ENCODE results near the gene KCNMB2. TPM values are rescaled to one million over a fixed set of nuclear protein-coding genes. Genes with fewer than 3 reads are reported as not detected.
A peak's percentile ranks its signal among the peaks of the same experiment; 100 is the strongest.

The KCNMB2 gene
- total RNA-seq, 1 experiment from 2014 or later = not detected

DNA sequence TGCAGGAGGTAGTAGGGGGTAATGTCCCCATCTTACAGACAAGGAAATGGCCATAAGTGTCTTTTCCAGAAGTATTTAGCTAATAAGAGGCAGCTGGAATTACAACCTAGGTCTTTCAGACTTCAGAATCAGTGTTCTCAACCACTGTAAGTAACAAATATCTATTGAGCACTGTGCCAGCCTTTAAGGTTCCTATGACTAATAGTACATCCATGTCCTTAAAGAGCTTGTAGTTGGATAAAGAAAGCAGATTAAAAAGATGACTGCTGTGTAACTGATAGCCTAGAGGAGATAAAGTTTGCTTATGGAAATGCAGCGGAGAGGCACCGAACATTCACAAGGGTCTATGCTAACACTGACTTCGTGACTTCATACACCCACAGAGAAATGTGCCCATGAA is 136.0 kb downstream of the KCNMB2 start:
- DNase-seq (ENCODE audit: low read depth) = no peak
- in situ Hi-C loops (cut with HindIII; ENCODE audit: low pct_unique_long_range_greater_than_20kb, low sequenced_read_pairs) = no loop called here

DNA sequence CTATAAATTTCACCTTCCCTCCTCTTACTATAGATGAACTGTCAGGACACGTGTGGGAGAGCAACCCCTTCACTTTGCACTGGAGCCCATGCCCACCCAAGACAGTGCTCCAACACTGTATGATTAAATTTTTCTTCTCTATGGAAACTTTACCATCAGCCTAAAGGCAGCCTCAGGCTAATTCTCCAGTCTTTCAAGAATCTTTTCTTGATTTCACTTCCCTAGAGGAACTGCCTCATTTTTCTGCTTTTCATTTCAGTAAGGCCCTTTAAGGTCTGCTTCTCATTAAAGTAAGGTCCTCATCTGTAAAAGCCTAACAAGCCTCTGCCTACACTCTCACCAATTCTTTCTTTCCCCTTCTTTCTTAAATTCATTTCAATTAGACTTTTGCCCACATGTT is 137.3 kb downstream of the KCNMB2 start:
- no peak for DNase-seq (ENCODE audit: low read depth)
- in situ Hi-C loops (cut with HindIII; ENCODE audit: low pct_unique_long_range_greater_than_20kb, low sequenced_read_pairs) = no loop called here

DNA sequence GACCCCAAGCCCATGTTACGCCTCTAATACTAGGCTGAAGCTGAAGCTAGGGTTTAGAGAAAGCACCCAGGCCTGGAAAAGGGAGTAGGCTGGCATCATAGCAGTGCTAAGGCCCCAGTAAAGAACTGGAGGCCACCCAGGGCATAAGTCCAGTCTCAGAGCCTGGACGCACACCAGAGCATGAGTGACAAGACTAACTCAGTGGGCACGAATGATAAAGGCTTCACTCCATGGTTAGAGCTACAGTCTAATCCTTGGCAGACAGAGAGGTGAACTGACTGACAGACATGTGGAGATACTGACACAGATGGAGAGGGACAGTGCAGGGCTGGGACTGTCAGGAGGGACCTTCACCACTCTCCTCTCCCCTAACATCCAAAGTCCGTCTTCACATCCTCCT is 139.8 kb downstream of the KCNMB2 start:
- in situ Hi-C loops (cut with HindIII; ENCODE audit: low pct_unique_long_range_greater_than_20kb, low sequenced_read_pairs) = no loop called here
- DNase-seq (ENCODE audit: low read depth) = no peak

DNA sequence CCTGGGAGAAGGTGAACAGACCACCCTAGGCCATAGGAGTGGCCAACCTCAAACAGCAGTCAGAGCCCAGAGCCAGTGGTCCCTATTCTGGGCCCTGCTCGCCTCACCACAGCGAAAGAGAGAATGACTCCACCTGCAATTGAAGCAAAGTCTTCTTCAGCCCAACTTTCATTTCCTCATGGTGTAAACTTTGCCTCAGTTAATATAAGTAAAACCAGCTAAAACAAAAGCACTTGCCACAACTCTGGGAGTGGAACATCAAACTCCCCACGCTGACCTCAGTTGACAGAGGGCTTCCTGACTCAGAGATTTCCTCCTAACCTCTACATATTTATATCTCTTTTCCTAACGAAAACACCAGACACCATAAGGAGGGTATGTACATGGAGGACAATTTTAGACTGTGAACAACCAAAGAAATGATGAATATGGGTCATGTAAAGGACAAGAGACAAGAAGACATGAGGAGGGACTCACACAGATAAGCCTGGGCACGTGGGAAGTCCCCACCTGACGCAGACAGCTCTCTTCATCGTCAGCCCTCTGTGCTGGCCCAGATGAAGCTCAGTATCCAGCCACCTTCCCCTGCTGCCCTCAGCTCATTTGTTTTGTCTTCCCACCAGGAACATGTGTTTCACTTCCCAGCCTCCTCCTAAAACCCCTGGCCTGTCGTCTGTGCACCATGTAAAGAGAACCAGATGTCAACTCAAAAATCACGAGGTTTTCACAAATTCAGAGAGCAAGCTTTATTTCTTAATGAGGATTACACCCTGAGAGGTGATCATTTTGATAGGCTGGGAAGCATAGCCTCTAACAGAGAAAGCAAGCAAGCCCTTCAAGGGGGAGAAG is 140.9 kb downstream of the KCNMB2 start:
- in situ Hi-C loops (cut with HindIII; ENCODE audit: low pct_unique_long_range_greater_than_20kb, low sequenced_read_pairs) = no loop called here

GRCh38 chr3:178677961-178678360 is 141.7 kb downstream of the KCNMB2 start:
- DNase-seq (ENCODE audit: low read depth) = no peak
- in situ Hi-C loops (cut with HindIII; ENCODE audit: low pct_unique_long_range_greater_than_20kb, low sequenced_read_pairs) = no loop called here

More for the DNA sequence above, 140.9 kb downstream of the KCNMB2 start:
- no peak for DNase-seq (ENCODE audit: low read depth)

DNA sequence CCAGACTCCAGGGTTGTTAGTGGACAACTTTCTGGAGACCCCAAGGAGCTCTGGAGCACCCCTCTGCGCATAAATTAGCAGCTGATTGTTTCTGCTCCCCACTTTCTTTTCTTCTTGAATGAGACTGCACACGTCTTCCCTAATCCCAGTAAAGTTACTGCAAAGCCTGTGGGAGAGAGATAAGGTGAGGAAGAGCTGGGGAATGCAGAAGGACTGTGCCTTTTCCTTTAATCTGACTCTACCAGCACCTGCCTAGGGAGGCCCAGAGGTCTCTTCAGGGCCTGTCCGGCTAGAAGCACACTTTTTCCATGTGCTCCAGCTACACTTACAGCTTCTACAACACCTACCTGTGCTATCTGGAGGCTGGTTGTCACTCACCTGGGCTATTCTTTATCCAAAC is 143.8 kb downstream of the KCNMB2 start:
- no peak for DNase-seq (ENCODE audit: low read depth)
- in situ Hi-C loops (cut with HindIII; ENCODE audit: low pct_unique_long_range_greater_than_20kb, low sequenced_read_pairs) = no loop called here

GRCh38 chr3:178680489-178680888 is 144.3 kb downstream of the KCNMB2 start:
- in situ Hi-C loops (cut with HindIII; ENCODE audit: low pct_unique_long_range_greater_than_20kb, low sequenced_read_pairs) = no loop called here
- DNase-seq (ENCODE audit: low read depth) = no peak

DNA sequence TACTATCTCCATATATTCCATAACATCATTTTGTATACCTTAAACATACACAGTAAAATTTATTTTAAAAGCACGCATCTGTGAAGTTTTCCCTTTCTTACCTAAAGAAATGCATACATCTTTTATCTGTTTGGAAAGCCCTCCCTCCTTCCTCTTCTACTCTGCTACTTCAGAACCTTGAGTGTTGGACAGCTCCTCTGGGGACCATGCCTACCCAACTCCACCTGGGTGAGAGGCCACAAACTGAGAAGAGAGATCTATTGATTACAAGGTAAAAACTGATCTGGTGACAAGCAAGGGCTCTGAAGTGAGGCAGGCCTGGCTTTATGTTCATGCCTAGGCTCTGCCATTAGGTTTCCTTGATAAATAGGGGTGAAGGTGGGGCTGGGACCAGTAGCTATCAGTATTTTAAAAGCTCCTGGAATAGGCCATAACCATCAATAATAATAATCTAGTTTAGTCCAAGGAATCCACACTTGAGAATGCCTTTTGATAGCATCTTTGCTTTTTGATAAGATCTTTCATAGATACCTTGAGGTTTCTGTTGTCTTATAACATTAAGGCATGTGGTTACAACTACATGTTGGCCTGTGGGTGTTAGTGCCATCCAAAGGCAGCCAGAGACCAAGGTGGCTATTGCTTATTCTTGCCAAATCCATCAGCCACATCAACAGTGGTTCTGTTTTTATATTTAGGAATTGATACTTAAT is 148.8 kb downstream of the KCNMB2 start:
- no peak for DNase-seq (ENCODE audit: low read depth)
- in situ Hi-C loops (cut with HindIII; ENCODE audit: low pct_unique_long_range_greater_than_20kb, low sequenced_read_pairs) = no loop called here

DNA sequence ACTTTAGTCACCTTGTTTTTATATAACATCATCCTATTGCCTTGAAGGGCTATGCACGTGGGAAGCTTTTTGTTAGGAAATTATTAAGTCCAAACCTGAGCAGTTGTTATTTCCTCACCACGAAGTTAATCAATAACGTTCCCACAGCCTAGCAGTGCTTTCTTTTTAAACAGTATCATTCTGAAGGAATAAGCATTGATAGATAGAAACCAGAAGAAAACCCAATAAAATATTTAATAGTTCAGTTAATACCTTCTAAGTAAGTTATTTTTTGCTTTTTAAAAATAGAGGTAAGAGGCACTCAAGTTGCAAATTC is 149.3 kb downstream of the KCNMB2 start:
- in situ Hi-C loops (cut with HindIII; ENCODE audit: low pct_unique_long_range_greater_than_20kb, low sequenced_read_pairs) = no loop called here
- DNase-seq (ENCODE audit: low read depth) = no peak

- DNase-seq (ENCODE audit: low read depth) = no peak
- in situ Hi-C loops (cut with HindIII; ENCODE audit: low pct_unique_long_range_greater_than_20kb, low sequenced_read_pairs) = no loop called here
These were observed 150.6 kb downstream of the KCNMB2 start for GRCh38 chr3:178686826-178687225.

GRCh38 chr3:178690571-178690970 is 154.3 kb downstream of the KCNMB2 start:
- in situ Hi-C loops (cut with HindIII; ENCODE audit: low pct_unique_long_range_greater_than_20kb, low sequenced_read_pairs) = no loop called here
- DNase-seq (ENCODE audit: low read depth) = no peak

GRCh38 chr3:178699364-178699763 is 163.1 kb downstream of the KCNMB2 start:
- in situ Hi-C loops (cut with HindIII; ENCODE audit: low pct_unique_long_range_greater_than_20kb, low sequenced_read_pairs) = no loop called here
- no peak for DNase-seq (ENCODE audit: low read depth)

DNA sequence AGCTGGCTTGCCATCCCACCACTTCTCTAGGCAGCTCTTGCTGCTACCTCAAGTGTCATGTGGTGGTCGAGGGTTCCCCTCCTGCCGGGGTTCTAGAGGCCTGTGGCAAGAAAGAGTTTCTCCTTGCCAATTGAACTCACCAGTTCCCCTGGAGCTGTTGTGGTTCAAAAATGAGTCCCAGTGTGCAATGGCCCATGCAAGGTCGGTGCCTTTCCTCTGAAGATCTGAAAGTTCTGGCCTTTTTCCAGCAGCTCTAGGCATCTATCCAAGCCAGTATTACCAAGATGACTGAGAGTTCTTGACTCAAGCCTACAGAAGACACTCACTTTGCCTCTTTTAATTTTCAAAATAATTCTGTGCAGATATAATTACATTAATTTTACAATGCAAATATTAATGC is 163.6 kb downstream of the KCNMB2 start:
- in situ Hi-C loops (cut with HindIII; ENCODE audit: low pct_unique_long_range_greater_than_20kb, low sequenced_read_pairs) = no loop called here
- DNase-seq (ENCODE audit: low read depth) = peak; percentile 18

DNA sequence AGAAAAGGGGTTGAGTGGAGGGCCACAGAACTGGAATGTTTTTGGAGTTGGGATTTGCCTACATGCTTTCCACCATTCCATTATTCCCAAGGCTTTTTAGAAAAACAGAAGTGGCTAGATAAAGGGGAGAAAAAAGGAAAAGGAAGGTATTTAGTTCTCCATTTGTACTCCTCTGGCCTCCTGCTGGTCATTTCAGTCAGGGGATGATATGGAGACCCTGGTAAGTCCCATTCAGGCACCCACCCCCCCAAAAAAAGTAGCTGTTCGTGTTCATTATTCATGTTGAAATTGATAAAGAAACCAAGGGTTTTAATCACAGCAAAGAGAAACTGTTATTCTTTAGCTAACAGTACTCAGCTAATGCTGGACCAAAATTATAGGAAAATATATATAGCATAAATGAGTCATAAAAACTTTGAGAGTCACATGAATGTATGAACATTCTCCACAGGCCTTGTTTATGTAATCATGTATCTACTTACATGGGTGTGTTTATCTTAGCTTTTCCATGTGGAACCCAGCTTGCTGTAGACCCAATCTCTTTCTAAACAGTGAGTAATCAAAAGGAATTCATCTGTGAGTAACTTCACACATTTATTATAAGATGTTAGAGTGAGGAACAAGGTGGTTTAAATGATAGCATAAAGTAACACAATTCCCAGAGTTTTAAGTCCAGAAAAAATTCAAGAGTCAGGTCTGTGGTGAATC is 167.2 kb downstream of the KCNMB2 start:
- in situ Hi-C loops (cut with HindIII; ENCODE audit: low pct_unique_long_range_greater_than_20kb, low sequenced_read_pairs) = no loop called here
- DNase-seq (ENCODE audit: low read depth) = peak; percentile 57

- in situ Hi-C loops (cut with HindIII; ENCODE audit: low pct_unique_long_range_greater_than_20kb, low sequenced_read_pairs) = no loop called here
- no peak for DNase-seq (ENCODE audit: low read depth)
These were observed 169.7 kb downstream of the KCNMB2 start for GRCh38 chr3:178705925-178706324.

- in situ Hi-C loops (cut with HindIII; ENCODE audit: low pct_unique_long_range_greater_than_20kb, low sequenced_read_pairs) = no loop called here
- DNase-seq (ENCODE audit: low read depth) = no peak
These were observed 170.2 kb downstream of the KCNMB2 start for GRCh38 chr3:178706411-178706810.

DNA sequence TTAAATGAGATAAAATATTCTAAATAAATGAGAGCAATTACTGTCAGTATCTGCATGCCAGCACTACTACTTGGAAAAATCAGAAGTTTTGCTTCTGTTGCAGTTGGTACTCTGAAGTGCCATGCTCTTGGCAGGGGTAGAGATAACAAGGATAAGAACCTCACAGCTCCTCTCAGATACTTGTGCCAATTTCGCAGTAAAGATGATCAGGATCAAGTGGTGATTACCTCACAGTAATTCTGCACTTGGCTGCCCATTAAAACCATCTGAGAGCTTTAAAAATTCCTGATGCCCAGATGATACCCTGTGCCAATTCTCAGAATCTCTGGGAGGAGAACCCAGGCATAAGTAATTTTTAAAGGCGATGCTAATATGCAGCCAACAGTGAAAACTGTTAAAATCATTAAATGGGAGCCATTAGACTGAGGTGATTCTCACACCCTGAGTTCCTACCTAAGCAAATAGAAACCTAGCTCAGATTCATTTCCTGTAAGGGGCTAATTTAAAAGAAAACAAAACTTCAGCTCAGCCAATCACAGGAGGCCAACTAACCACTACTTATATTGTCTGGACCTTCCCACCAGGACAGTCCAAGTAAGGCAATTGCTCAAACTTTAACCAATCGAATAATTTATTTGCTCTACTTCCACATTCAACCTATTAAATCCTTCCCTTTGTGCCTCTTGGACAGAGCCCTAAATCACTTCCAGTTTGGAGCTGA is 171.2 kb downstream of the KCNMB2 start:
- in situ Hi-C loops (cut with HindIII; ENCODE audit: low pct_unique_long_range_greater_than_20kb, low sequenced_read_pairs) = no loop called here
- peak; percentile 10 for DNase-seq (ENCODE audit: low read depth)

GRCh38 chr3:178709051-178709450 is 172.8 kb downstream of the KCNMB2 start:
- in situ Hi-C loops (cut with HindIII; ENCODE audit: low pct_unique_long_range_greater_than_20kb, low sequenced_read_pairs) = no loop called here
- DNase-seq (ENCODE audit: low read depth) = no peak

DNA sequence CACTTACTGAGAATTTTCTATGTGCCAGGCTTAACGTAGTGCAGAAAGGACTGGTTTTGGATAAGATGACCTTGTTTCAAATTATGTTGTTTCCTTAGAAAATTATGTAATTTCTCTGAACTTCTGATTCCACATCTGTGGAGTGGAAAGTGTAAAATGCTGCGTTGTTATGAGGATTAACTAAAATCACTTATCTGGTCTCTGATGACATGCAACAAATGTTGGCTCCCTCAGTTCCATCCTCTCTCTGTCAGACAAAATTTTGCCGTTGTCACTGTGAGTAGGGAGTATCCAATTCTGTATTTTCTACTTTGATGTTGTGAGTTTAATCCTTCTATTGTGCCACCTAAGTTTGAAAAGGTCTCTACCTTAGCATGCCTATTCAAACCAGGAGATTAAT is 175.5 kb downstream of the KCNMB2 start:
- in situ Hi-C loops (cut with HindIII; ENCODE audit: low pct_unique_long_range_greater_than_20kb, low sequenced_read_pairs) = no loop called here

More for the DNA sequence above, 175.5 kb downstream of the KCNMB2 start:
- DNase-seq (ENCODE audit: low read depth) = no peak

All from Caki2 (cell line).